ENCODE data around the gene MATN3.
"Not testable (repeated sequence)": the region's sequence is repeated elsewhere in the genome, so short reads cannot be mapped to it uniquely, and the experiment has no call there.

The MATN3 gene, protein sequence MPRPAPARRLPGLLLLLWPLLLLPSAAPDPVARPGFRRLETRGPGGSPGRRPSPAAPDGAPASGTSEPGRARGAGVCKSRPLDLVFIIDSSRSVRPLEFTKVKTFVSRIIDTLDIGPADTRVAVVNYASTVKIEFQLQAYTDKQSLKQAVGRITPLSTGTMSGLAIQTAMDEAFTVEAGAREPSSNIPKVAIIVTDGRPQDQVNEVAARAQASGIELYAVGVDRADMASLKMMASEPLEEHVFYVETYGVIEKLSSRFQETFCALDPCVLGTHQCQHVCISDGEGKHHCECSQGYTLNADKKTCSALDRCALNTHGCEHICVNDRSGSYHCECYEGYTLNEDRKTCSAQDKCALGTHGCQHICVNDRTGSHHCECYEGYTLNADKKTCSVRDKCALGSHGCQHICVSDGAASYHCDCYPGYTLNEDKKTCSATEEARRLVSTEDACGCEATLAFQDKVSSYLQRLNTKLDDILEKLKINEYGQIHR

DNA sequence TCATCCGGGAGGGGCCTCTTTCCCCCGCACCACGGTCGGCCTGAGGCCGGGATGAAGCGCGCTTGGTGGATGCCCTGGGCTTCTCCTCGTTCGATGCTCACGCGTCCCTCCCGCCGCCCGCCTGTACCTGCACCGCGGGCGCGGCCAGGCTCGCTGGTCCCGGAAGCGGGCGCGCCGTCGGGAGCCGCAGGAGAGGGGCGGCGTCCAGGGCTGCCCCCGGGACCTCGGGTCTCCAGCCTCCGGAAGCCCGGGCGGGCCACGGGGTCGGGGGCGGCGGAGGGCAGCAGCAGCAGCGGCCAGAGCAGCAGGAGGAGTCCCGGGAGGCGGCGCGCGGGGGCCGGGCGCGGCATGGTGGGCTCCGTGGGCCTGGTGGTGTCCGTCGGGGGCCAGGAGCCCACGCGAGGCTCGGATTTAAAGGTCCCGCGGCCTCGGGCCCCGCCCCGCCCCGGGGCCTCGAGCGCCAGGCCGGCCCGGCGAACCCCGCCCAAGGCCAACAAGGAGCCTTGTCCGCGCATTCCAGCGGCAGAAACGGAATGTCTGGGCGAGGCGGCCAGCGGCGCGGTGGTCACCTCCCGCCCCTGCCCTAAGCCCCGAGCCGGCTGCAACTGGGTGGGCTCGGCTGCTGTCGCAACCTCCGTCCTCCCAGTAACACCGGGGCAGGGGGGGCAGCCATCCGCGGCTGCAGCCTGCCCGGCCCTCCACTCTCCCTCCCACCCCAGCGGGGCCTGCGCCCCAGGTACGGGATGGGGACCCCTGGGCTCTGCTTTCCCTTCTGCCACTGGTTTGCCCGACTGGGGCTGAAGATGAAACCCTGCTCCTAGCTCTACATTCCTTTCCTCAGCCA lies at the start of gene MATN3:
MATN3 (minus strand) TSS at position 387 of the 844 bp plus-strand sequence; CDS start at position 350, 37 bp downstream.
- DNase-seq (ENCODE audit: low spot score) (no peak), FAIRE-seq (no peak)

DNA sequence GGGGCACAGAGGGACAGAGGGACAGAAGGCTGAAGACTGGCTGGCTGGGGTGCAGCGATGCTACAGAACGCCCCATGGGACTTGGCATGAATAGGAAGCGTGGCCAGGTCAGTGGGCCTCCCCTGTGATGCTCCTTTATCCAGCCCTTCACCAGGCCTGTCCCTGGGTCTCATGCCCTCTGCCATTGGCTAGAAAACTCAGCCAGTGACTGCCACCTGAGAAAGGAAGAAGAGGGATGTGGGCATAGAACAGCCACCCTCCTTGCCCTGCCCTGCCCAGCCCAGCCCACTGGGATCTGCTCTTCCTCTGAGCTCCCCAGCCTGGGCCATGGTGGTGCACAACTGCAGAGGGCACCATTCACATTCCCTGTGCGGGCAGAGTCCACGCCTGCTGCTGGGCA lies 49.5 kb upstream of the MATN3 start:
- DNase-seq (ENCODE audit: low spot score) (no peak), FAIRE-seq (no peak)

DNA sequence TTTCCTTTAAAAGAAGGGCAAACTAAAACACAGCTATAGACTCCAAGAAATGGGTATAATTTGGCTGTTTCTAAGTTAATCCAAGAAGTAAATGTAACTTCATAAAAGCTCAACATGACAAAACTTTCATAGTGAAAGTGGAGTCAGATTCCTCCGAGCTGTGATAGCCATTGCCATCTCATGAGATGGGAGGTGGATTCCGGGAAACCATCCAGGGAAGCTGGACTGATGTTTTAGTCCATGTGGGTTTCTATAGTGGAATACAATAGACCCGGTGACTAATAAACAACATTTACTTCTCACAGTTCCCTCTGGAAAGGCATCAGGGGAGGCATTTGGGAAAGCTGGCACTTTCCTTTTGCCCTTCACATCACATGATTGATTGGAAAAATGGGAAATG lies 49.0 kb upstream of the MATN3 start:
- DNase-seq (ENCODE audit: low spot score), result no peak
- no peak for FAIRE-seq

DNA sequence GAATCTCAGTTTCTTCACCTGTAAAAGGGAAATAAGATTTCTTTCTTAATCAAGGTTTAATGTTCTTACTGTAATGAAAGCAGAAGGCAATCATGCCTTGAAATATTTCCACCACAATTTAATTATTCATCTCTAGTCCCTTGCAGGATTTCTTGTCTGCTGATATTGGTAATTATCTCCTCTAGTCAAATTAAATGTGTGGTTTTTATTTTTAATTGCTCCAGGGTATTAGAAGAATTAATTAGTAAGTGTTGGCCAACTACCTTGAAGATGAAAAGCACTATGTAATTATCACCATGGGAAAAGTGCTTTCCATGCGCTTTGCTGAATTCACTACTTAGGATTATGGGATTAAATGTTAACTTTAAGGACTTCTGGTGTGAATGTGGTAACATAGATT lies 47.6 kb upstream of the MATN3 start:
- DNase-seq (ENCODE audit: low spot score) (no peak), FAIRE-seq (no peak)

DNA sequence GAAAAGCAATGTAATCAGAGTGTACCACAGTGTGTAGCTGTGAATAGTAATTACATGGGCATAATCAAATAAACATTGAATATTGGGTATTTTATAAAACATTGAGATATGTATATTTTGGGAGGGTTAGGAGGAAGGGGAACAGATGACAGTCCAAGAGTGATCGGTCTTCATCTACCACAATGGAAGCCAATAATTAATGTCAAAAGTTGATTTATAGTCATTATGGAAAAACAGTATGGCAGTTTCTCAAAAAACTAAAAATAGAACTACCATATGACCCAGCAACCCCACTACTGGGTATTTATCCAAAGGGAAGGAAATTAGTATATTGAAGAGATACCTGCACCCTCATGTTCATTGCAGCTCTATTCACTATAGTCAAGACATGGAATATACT lies 44.8 kb upstream of the MATN3 start:
- FAIRE-seq (no peak), DNase-seq (ENCODE audit: low spot score) (no peak)

DNA sequence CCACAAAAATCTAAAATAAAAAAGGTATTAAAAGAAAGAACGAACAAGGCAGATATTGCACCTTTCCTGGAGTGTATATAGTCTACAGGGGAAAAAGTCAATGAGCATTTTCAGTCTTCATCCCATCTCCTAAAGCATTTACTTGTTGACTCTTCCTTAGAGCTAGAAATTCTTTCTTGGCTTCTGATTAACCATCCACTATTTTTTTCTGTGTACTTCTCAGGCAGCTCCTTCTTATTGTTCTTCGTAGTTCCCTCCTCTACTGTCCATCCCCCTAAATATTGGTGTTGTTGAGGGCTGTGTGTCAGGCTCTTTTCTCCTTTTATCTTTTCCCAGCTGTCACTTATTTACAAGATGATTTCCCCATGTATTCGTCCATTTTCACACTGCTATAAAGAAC lies 42.5 kb upstream of the MATN3 start:
- DNase-seq (ENCODE audit: low spot score), result no peak
- no peak for FAIRE-seq

DNA sequence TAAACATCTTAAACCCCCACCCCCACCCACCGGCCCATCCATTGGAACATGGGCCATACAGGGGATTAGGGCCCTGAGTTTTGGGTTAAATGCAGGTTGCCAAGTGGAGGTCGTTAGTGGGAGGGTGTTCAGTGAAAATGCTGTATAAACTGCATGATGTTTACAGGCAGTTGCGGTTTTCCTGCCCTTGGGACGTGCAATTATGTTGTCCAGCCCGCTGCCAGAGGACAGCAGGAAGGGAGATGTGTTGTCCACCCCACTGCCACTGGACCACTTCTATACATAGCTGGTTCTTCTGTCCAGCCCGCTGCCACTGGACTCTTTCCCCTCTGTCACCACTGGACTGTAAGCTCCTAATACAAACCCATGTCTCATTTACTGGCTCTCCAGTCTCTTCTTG lies 41.7 kb upstream of the MATN3 start:
- FAIRE-seq (no peak), DNase-seq (ENCODE audit: low spot score) (no peak)

DNA sequence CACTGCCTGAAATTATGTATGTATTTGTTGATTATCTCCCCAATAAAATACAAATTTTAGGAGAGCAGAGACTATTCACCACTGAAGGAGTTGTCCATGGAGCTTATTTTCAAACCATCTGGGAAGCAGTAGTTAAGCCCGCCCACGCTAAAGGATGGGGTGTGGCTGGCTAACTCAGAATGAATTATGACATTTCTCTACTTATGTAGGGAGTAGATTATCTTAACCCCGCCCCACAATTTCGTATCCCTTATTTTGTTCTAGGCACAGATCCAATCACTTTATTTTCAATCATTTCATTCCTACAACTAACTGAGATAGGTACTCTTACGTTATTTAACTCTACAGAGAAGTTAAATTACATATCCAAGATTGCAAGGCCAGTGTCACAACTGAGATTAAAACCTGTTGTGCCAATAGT lies 40.4 kb upstream of the MATN3 start:
- FAIRE-seq (no peak), DNase-seq (ENCODE audit: low spot score) (peak; percentile 26)

DNA sequence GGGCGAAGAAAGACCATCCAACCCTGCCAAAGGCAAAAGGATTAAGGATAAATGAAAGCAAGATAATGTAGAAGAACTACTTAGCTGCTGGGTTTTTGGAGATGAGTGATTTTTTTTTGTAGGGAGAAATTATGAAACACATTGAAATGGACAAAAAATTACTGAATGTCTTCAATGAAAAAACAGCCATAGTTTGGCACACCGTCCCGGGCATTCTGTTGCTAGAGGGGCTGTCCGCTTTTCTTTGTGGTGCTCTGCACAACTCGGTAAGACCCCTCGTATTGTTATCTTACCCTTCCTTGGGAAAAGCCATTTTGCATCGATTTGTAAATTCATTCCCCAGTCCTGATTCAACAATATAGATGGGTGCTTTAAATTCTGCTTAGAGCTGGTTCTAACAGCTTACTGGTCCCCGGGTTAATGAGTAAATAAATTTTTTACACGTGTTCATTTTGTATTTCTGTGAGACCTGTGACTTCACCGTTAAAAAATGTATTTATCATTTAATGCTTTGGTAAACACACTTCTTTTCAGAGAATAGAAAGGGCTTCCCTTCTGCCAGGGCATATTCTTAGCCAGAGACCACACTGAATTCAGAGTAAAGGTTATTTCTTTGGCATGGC lies 39.9 kb upstream of the MATN3 start:
- peak; percentile 38 for DNase-seq (ENCODE audit: low spot score)

DNA sequence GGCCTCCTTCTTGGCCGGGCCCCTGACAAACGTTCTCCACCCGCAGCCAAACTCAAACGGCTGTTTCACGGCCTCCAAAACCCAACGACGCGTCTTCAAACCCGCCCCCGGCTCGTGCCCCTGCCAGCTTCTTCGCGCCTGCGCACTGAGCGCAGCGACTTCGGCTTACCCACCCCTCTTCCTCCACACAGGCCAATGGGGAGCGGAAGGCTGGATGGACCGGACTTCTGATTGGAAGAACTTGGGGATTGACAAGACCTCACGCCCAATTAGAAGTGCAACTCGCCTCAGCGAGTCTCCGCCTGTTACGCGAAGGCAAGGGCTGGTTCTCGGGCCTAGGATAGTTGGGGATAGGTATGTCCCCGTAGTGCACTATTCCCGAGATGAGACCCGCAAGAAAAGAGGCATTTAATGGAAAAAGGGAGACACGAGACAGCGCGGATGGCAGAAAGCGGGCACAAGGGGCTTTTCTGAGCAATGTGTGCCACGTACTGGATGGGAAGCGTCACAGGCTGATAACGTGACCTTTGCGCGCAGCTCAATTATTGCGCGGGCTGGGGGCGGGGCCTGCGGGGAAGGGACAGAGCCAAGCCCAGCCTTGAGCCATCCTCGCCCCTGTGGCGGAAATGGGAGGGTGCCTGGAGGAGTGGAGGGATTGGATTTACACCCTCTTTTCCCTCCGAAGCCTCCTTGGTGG lies 39.2 kb upstream of the MATN3 start, which contains the start of gene LAPTM4A:
LAPTM4A (minus strand) TSS at position 97 of the 697 bp plus-strand sequence. CDS start 108 bp downstream, outside the sequence.
- peak; percentile 98 for DNase-seq (ENCODE audit: low spot score)
- peak; percentile 85 for FAIRE-seq

More for the DNA sequence above, 39.9 kb upstream of the MATN3 start:
- FAIRE-seq, result no peak

DNA sequence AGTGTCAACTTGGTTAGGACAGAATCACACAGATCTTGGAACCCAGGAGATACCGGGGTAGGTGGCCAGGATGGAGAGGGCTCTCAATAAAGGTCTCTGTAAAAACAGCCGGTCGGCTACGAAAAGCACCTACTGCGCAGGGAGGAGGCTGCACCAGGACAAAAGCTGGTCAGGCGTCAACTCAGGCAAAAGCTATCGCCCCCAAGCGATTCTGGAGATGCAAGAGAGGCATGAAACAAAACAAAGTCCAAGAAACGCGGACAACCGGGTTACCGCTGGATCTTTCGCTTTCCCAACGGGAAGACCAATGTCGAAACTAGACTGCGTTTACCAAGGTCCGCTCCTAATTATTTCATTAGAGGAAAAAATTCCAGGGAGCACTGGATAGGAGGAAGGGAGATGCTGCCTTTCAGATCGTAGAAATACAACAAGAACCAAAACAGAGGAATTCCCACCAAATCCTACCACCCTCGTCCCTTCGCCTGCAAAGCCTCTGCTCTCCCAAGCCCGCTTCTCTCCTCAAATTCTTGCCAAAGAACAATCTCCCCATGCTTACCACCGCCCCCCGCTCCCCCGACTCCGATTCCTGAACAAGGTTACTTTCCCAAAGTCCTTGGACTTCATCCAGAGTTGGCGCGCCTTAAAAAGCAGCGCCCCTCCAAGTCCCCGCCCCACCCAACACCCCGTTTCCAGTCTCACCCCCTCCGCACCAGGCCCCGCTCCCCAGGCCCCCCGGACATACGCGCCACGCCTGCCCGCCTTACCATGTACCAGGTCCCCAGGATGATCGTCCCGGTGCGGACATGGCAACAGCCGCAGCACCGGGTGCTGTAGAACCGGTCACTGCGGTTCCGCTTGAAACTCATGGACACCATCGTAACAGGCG lies 38.4 kb upstream of the MATN3 start:
- DNase-seq (ENCODE audit: low spot score) (peak; percentile 40), FAIRE-seq (no peak)

DNA sequence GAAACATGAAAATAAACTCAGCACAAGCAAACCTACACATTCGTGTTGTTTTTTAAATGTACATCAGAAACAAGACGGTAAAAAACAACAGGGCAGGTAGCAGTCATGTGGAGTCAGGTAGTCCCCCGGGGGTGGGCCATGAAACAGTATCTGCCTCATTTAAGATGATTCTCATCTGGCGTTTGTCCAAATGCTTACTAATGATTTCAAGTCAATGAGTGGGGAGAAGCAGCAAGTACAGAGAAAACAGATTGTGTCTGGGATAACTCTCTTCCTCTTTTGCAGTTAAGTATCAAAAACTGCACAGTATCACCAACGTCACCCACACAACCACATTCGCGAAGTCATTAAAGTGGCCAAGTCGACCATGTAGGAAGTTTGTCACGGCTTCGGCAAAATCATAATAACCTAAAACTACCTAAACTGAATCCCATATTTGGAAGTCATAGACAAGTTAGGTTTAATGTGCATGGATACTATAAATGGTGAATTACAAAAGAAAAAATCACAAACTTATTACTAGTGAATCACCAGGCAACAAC lies 37.7 kb upstream of the MATN3 start:
- FAIRE-seq (no peak), DNase-seq (ENCODE audit: low spot score) (peak; percentile 15)

DNA sequence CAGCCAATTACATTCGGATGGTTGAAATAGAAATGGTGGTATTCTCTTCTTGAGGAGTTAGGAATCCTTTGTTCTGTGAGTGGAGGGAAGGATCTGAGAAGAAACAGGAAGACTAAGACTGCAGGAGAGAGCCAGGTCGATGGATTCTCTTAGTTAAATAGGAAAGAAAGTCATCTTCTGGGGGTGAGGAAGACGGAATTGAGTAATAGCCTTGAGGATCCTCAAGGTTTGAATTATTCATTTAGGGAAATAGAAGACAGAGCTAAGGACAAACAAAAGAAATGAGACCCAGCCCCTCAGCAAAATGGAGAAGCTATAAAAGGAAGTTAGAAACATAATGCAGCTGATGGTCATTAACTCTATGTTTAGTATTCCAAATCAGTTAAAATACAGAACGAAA lies 37.2 kb upstream of the MATN3 start:
- DNase-seq (ENCODE audit: low spot score) (no peak), FAIRE-seq (no peak)

DNA sequence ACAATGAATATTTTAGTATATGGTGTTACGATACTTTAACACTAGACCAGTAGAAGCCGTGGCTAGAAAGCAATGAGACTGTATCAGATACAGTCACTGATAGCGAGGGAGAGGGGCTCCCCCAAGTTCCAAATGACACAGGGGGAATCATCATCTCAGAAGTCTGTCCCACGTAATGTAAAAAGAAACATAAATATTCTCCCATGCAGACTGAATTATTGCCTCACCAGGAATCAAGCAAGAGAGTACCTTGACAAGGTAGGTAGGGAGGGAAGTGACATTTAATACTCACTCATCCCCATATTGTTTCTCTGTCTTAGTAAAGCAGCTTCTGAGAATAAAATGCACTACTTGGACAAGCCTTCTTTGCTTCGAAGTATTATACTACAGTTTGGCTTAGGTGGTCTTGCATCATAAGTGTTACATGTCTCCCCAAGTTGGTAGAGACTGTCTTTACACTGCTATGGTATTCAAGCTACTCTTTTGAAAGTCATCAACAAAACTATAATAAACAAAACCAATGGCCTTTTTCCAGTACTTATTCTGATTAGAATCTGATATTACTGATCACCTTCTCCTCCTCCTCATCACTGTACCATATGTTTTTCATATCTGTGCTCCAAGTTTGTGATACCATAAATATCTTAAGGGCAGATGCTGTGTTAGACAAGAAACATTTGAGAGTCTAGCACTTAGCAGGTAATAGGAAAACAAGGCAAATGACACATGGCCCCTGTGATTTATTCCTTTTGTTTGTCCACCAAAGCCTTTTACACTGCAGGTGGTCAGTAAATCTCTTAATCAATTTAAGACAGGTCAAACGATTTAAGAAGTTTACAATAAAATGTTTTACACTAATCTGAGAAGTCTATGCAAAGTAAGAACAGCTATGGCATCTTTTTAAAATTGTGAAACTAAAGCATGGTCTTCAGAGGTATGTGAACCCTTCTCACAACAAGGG lies 36.3 kb upstream of the MATN3 start:
- DNase-seq (ENCODE audit: low spot score), result no peak
- FAIRE-seq, result no peak

DNA sequence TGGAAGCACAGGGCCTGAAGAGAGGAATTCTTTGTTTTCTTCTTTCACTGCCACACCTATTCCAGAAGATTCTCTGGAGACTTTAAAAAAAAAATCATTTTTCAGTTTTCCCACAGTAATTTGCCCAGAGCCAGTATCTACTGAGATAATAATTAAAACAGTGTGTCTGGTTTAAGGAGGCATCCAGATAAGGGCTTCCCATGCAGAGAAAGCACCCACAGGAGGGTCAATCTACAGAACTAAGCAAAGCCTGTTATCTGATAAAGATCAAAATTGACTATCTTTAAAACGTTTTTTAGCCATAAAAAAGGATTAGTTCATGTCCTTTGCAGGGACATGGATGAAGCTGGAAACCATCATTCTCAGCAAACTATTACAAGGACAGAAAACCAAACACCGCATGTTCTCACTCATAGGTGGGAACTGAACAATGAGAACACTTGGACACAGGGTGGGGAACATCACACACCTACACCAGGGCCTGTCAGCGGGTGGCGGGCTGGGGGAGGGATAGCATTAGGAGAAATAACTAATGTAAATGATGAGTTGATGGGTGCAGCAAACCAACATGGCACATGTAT lies 33.3 kb upstream of the MATN3 start:
- FAIRE-seq; DNase-seq (ENCODE audit: low spot score): not testable (repeated sequence)

DNA sequence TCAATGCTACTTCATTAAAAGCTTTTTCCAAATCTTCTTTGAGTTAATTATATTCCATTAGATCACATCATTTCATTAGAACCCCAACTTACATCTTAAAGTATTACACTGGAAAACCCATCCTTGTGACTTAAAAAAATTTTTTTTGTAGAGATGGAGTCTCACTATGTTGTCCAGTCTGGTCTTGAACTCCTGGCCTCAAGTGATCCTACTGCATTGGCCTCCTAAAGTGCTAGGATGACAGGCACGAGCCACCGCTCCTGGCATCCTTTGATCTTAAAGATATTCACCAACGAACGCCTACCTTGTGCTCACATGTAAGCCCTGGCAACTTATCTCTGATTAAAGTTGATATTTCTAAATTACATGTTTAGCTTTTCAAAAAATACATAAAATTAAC lies 32.3 kb upstream of the MATN3 start:
- FAIRE-seq (no peak), DNase-seq (ENCODE audit: low spot score) (no peak)

DNA sequence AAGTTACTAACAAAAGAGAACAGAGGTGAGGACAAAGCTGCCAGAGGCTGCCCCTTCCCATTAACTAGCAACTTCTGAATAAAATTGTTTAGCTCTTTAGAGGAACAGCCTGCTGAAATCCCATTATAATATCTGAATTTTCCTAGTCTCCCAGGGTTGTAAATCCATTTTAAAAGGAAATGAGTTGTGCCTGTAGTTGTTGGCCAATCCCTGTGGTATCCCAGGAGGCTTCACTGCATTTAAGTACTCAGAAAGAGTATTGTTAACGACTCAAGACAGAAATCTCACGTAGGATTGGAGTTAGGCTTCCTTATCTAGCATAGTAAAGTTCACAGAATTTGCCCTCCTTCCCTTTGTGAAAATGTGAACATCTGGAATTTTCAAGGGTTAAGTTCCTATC lies 30.1 kb upstream of the MATN3 start:
- no peak for DNase-seq (ENCODE audit: low spot score)
- FAIRE-seq, result no peak

DNA sequence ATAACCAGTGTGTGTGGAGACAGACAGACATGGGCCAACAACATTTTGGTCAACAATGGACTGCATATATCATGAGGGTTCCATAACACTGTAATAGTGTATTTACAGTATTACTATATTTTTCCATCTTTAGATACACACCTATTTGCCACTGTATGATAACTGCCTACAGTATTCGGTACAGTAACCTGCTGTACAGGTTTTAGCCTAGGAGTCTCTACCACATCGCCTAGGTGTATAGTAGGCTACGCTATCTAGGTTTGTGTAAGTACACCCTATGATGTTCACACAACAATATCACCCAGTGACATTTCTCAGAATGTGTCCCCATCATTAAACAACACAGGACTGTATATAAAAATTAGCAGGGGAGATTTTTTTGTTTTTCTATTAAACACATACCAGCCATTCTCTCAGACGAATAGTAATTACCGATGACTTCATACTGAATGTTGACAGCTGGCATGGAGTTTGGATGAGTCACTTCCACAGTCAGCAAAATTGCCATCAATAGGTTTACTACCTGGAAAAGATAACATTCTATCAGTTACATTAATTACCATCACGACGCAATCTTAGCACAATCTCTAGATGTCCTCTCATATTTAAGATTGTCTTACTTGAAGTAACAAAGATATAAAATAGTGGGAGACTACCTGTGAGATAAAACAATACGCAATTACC lies 28.2 kb upstream of the MATN3 start:
- FAIRE-seq (no peak), DNase-seq (ENCODE audit: low spot score) (peak; percentile 21)

Measured in RCC 7860 (cell line).